Activated CD8-positive, alpha-beta memory T cell treated with anti-CD3 and anti-CD28 coated beads for 48 hours (primary cell): Measurements from ENCODE around the gene GLRA3.

Experiments
- DNase-seq, 3 experiments: peaks; one replicate each; pipeline ENCODE4 v3.0.0-alpha.2; 2020; ENCODE audit warnings: low read depth in 2 of 3, low spot score in 2 of 3

GLRA3 gene

GRCh38 chr4:174598800-174599199, 230.2 kb downstream of the GLRA3 start:
- DNase-seq = no peak

- no peak for DNase-seq
Measured at GRCh38 chr4:174596513-174596912, 232.5 kb downstream of the GLRA3 start.

- no peak for DNase-seq
Measured at GRCh38 chr4:174595141-174595929, 233.7 kb downstream of the GLRA3 start.

- no peak for DNase-seq
Measured at GRCh38 chr4:174593701-174594100, 235.3 kb downstream of the GLRA3 start.

- no peak for DNase-seq
Measured at GRCh38 chr4:174592985-174593335, 236.1 kb downstream of the GLRA3 start.

GRCh38 chr4:174592256-174592984, 236.6 kb downstream of the GLRA3 start:
- no peak for DNase-seq

GRCh38 chr4:174591243-174592021, 237.6 kb downstream of the GLRA3 start:
- DNase-seq = no peak

GRCh38 chr4:174590336-174590735, 238.7 kb downstream of the GLRA3 start:
- no peak for DNase-seq
